Stimulated activated CD8-positive, alpha-beta memory T cell treated with anti-CD3 and anti-CD28 coated beads, Interleukin-15, amount 100 ng/mL, for 24 hours (primary cell): ENCODE results near the gene LPAR3.
"Not testable (repeated sequence)": the region's sequence is repeated elsewhere in the genome, so short reads cannot be mapped to it uniquely, and the experiment has no call there.

ENCODE experiments used
- DNase-seq: peaks from one replicate; pipeline ENCODE4 v3.0.0-alpha.2; 2020; ENCODE audit warnings: low read depth

Gene LPAR3, protein sequence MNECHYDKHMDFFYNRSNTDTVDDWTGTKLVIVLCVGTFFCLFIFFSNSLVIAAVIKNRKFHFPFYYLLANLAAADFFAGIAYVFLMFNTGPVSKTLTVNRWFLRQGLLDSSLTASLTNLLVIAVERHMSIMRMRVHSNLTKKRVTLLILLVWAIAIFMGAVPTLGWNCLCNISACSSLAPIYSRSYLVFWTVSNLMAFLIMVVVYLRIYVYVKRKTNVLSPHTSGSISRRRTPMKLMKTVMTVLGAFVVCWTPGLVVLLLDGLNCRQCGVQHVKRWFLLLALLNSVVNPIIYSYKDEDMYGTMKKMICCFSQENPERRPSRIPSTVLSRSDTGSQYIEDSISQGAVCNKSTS

DNA sequence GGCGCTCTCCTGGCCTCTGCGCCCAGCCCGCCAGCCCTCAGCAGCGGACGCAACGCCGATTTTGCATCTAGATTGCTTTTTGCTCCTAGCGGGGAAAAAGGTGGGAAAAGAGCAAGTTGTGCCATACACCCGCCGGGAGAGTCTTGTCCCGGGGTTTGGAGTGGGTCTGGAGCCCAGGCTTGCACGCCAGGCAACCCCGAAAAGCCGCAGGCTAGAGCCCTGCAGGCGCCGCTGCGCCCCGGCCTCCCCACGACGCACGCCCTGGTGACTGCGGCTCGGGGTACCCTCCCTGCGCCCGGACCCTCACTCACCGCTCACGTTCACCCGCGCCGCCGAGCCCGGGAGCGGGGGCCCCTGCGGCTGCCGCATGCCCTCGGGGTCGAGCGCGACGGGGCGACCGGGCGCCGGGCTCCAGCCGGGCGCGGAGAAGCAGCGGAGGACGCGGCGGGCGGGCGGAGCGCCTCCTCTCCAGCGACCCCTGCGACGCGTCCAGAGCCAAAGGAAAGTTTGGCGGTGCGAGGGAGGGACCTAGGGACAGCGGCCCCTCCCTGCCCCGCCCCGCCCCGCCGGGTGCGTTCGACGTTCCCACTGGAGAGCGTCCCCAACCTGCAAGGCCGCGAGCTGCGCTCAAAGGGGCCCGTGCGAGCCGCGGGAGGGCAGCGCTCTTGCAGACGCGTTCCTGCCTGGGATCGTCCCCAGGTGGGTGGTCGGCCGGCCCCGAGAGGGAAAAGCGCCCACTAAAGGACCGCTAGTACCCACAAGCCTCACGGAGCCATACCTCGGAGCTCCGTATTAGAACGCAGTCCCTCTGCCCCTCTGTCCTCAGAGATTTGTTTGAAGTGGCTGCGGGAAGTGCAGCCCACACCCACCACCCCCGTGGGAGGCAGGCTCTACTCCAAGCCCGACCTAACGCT lies at the start of gene LPAR3:
Gene LPAR3 (minus strand): TSS at position 502 of the 914 bp plus-strand sequence. CDS start 27,086 bp downstream, outside the sequence.
- DNase-seq, result no peak

DNA sequence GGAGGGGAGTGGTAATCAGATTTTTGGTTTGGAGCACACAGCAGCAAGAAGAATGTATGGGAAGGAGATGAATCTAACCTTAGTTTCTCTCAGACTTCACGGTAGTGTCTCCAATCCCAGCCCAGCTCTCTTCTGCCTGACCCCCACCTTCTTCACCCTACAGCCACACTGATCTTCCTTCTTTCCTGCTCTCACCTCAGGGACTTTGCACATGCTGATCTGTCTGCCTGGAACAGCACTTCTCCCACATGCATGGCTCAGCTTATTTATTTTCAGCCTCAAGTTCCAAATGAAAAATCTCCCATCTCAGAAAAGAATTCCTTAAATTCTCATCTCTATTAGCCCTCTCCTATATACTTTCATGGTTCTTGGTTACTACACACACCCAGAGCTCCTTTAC lies 48.8 kb upstream of the LPAR3 start:
- DNase-seq, result no peak

DNA sequence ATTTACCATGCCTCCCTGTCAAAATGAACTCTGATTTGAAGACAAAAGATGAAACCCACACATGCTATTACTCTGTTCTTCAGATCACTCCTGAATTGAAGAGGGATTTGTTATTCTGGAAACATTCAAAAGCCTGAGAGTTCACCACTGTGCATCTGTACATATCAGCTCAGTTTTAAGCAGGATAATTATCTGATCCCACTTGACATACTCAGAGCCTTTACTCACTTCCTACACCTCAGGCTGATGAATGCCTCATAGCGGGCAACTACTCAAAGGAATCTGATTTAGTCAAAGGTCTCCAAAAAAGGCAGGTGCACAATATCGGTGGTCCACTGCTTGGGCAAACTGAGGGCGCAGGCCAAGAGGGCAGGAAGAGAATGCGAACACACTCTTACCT lies 47.5 kb upstream of the LPAR3 start:
- no peak for DNase-seq

DNA sequence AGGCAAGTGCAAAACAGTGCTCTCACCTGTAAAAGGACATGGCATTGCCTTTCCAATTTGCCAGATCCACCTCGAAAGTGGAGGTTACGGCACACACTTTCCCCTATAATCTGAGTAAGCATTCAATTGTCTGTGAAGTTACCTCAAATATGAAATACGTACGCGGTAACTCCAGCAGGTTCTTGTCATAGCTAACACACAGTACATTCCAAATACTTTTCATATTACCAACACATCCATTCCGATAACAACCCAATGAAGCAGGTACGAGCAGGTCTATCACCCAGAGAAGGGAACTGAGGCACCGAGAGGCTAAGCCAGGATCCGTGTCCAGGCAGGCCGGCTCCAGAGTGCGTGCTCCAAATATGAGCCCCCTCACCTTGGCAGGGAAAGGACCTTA lies 46.8 kb upstream of the LPAR3 start:
- no peak for DNase-seq

DNA sequence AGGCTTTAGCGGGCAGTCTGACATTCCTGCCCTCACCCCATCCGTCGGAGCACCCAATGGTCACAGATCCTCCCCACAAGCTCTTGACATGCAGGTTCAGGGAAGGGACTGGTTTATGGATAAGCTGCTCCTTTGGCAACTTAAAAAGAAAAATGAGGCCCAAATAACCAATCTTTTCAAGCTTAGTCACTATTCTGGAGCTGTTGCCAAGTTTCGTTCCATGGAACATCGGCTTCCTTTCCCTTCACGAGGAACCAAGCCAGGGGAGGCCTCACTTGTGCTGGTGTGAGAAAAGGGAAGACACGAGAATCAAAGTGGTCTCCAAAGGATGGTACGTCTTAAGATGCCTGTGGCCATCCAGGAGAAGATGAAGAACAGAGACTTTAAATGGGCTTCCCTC lies 46.1 kb upstream of the LPAR3 start:
- DNase-seq, result no peak

DNA sequence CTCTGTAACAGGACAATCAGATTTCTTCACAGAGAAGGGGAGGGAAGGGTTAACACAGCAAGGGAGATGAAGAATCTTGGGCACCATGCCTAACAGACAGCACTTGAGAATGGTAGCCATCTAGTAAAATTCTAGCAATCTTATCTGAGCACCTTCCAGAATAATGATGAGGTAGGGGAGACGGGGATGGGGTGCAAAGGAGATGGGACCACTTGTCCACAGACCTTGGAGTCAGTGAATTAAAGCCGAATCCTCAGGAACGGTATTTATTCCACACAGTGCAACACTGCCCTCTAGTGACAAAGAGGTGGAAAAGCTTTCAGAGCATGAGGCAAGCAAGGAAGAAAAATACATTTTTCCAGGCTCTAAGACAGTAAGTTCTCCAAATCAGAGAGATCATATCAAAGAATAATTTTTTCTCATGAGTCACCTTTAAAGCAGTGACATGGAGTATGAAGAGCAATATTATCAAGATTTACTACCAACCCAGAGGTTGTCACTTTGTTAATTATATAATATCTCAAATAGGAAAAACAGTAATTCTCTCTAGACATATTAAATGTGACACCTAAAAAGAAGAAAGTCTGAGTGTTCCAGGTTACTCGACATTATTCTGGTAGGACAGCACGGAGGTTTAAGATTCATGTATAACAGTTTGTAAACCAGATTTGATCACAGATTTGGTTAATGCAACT lies 43.3 kb upstream of the LPAR3 start:
- DNase-seq, result no peak

DNA sequence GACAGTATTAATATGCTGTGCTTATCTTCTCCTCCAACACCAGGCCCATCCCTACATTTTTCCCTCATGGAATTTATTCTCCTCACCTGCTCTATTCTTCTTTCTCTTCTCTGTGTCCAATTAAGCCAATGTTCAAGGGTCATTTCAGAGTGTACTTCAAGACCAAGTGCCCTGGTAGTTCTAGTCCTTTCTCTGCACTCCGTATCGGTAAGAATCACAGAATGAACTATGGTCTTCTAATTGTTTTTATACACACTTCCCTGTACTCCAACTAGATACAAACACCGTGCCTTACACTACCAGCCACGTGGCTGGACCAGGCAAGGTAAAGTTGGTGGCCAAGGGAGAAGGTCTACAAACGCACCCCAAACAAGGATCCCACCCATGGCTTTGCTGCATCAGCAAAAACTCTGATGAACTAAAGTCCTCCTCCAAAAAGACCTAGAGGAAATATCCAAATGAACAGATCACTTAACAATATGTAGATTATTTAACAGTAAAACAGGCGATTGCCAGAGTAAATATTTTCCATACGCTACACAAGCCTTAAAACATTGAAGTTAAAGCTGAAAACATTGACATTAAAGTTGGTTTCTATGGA lies 40.1 kb upstream of the LPAR3 start:
- no peak for DNase-seq

DNA sequence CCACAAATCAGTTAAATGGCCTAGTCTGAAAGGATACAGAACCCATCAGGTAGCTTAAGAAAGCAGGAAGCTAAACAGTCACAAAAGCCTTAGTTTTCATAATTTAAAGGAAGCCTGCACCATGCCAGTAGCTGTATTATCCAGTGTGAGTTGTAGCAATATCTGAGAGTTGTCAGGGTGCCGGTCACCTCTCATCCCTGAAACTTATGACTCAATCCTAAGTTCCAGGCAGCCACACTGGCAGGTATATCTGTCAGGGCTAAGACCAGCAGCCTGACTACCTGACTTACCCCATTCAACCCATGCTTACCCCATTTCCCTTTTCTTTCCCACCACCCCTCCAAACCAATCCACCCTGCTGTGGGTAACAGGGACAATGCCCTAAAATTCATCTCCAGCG lies 37.8 kb upstream of the LPAR3 start:
- DNase-seq, result no peak

DNA sequence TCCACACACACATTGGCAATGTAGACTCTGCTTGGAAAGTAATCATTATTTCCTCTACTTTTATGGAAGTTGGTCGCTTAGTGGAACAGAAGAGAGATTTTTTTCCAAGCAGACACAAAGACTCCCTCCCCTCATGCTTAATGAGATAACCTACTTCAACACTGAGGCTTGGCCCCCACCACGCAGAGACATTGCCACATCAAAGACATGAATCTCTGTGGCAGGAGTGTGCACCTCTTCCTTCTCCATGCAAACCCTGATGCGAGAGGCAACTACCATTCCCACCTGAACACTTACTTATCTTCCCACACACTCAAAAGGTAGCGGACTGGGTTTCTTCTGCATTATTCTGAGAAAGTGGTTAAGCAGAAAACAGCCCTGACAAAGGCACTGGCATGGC lies 37.3 kb upstream of the LPAR3 start:
- DNase-seq, result no peak

DNA sequence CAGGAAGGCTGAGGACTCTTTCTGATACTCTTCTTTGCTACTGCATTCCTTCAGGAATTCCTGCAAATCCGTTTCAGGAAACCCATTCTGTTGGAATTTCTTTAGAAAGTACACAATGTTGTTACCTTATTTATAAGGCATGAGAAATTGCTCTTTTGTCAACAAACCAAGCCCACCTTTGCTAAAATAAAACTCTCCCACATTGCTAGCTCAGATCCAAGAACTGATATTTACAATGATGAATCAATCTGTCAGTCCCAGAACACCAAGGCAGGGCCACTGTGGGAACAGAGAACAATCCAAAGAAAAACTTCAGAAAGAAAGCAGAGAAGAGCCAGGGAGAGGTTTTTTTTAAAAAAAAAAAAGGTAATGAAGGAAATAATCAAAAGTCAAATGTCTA lies 36.6 kb upstream of the LPAR3 start:
- no peak for DNase-seq

DNA sequence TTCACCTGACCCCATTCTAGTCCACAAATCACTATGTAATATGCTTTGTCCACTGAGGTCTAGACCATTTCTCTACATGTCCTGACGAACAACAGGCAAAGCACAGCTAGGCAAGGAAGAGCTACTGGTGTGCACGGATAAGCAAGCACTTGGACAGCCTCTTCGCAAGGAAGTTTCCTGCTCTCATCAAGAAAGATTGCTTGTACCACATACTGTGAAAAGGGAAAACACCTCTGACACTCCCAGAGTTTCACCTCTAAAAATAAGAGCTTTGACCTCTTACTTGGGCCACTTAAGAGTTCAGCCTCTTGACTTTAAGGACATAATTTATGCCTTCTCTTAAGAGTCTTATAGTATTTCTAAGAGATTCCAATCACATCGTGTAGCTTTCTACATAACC lies 36.0 kb upstream of the LPAR3 start:
- DNase-seq, result no peak

DNA sequence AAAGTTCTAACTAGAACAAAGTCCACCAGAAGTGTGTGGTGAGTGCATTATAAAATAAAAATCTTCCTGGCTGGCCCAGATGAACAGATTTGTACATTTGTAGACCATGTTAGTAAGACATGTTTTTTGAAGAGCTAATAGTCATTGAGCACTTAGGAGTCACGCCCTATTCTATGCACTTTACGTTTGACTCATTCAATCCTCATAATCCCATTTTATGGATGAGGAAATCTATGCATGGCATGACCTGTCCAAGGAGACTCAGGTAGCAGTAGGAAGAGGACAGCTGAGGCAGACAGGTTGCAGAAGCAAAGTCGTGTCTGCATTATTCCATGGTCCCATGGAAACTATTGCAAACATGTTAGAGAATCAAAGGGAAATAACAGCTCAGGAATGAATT lies 30.3 kb upstream of the LPAR3 start:
- no peak for DNase-seq

DNA sequence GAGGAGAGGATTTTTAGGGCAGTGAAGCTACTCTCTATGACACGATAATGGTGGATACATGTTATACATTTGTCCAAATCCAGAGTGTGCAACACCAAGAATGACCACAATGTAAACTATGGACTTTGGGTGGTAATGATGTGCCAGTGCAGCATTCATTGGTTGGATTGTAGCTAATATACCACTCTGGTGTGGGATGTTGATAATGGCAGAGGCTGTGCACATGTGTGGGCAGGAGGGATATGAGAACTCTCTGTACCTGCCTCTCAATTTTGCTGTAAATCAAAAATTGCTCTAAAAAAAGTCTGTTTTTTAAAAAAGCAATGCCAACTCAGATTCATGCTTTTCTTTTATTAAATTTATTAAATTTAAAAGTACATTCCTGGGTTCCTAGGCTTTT lies 27.2 kb upstream of the LPAR3 start:
- no peak for DNase-seq

DNA sequence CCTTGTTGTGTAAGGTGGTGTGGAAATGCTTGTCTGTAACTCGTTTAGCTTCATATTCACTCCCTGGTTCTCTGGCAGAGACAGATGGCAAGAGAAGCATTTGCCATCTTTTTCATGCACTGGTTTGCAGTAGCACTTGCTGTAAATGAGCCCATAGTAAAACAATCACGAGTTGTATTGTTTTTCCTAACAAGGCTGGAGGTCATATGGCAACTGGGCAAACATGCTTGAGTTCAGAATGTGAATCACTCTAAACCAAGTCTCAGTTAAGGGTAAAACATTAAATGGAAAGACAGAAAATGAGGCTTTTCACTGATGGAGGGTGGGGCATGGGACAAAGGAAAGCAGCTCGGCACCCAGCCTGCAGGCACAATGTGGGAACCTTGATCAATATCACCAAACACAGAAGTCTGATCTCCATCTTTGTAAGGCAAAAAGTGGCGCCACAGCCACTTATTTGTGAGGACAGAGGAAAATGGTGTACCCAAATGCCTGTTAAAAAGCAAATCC lies 26.5 kb upstream of the LPAR3 start:
- no peak for DNase-seq

DNA sequence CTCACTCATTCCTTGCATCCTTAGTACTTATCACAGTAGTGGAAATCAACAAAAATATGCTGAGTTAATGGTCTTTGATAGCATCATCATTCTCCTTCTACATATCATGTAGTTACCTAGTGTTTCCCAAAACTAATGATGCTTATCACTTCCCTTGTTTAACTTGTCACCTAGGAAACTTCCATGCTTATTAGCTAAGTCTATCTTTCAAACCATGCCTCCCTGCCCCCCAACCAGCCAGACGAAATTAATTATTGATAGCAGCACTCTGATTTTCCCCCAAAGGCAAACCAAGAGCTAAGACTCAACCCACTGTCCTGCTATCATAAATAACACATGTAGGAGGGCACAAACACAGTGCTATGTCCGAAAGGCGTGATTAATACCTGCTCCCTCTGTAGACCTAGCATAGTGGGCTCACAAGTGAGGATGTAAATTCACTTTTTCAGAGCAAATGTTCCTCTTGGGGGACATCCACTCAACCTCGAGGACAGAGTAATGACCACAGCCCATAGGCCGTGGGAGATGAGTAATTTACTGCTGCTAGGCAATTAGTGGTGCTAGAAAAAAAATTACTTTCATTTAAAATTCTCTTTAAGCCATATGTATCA lies 25.8 kb upstream of the LPAR3 start:
- no peak for DNase-seq

DNA sequence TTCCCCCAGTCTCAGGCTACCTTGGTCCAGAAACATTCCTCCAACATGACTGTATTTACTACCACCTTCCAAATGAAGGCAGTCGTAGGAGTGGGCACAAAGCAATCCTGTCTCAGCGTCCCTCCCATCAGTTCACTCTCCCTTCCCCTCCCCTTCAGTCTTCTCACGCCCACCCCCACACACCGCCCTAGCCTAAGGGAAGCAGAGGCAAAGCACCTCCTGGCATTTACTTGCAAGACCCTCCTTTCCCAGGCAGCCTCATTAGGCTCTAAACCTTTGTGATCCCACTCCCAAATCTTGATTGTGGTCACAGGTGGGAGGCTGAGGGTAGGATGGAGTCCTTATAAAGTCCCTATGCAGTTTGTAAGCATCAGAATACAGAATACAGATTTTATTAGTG lies 23.9 kb upstream of the LPAR3 start:
- DNase-seq, result no peak

DNA sequence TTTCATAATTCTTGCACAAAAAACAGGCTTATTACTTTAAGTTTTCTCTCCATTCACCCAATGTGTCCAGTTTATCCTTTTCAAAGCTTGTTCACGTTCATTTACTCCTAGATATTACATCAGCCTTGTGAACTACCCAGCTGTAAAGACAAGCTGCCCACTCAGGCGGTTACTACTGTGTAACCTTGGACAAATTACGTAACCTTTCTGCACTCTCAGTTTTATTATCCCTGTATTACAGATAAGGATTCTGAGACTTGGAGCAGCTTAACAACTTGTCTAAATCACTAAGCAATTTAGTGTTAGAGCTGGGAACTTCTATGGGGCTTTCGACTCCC lies 20.5 kb upstream of the LPAR3 start:
- no peak for DNase-seq

DNA sequence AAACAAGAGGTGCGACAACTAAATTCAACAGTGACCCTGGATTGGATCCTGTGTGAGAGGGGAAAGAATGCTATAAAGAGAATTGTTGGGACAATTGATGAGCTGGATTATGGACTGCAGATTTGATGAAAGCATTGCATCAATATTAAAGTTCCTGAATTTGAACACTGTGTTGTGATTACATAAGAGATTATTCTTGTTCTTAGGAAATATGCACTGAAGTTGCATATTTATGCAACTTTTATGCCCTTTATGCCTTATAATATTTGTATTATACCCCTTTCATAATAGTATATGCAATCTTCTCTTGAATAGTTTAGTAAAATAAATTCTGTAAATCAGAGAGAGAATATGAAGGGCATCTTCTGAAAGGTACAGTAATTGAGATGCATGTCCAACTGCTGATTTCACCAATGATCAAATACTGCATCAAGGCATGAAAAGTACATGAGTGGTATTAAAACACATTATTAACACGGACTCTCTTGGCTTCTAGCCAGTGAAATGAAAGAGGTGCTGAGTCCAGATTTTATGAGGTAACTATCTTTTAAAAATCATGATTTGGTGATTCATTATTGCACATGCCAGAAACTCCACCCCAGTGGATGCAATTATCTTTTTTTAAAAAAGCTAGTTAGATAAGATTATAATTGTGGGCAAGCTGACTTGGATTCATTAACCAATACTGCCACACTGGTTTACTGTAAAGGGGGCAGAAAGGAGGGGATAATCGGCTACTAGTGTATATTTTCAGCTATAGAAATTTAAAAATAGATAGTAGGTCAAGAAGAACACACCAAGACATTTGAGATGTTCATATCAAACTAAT lies 19.9 kb upstream of the LPAR3 start:
- DNase-seq, result no peak

DNA sequence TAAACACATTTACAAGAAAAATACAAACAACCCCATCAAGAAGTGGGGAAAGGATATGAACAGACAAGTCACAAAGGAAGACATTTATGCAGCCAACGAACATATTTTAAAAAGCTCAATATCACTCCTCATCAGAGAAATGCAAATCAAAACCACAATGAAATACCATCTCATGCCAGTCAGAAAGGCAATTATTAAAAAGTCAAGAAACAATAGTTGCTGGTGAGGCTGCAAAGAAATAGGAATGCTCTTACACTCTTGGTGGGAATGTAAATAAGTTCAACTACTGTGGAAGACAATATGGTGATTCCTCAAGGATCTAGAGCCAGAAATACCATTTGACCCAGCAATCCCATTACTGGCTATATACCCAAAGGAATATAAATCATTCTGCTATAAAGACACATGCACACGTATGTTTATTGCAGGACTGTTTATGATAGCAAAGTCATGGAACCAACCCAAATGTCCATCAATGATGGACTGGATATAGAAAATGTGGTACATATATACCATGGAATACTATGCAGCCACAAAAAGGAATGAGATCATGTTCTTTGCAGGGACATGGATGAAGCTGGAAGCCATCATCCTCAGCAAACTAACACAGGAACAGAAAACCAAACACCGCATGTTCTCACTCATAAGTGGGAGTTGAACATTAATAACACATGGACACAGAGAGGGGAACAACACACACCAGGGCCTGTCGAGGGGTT lies 15.9 kb upstream of the LPAR3 start:
- DNase-seq, result not testable (repeated sequence)
